ENCODE measurements around the gene KAT2B.

DNA sequence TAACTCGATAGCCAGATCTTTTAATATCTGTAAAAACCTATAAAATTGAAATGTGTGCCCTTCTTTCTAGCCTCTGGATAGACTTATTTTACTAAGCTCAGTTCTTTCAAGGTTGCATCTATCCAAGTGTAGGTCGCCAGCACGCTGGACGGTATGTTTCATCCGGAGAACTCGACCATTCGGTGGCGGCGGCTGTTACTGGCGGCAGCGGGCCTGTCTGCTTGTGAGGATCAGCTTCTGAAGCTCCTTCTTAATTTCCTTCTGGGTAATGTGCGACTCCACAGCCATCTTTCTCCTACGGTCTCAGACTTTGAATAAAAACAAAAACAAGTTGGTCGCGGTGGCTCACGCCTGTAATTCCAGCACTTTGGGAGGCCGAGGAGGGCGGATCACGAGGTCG is 32.3 kb upstream of the KAT2B start:
- TF ChIP-seq, protein P1, sequence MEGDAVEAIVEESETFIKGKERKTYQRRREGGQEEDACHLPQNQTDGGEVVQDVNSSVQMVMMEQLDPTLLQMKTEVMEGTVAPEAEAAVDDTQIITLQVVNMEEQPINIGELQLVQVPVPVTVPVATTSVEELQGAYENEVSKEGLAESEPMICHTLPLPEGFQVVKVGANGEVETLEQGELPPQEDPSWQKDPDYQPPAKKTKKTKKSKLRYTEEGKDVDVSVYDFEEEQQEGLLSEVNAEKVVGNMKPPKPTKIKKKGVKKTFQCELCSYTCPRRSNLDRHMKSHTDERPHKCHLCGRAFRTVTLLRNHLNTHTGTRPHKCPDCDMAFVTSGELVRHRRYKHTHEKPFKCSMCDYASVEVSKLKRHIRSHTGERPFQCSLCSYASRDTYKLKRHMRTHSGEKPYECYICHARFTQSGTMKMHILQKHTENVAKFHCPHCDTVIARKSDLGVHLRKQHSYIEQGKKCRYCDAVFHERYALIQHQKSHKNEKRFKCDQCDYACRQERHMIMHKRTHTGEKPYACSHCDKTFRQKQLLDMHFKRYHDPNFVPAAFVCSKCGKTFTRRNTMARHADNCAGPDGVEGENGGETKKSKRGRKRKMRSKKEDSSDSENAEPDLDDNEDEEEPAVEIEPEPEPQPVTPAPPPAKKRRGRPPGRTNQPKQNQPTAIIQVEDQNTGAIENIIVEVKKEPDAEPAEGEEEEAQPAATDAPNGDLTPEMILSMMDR (IDR thresholded peaks at IDR 0.05): no peak
- TF ChIP-seq POLR2A (IDR thresholded peaks at IDR 0.05) (no peak), POLR2AphosphoS5 (IDR thresholded peaks at IDR 0.05) (no peak)
